IMR-90 (cell line): ENCODE data around the gene CPEB3.

Source experiments
- BHLHE40 ChIP-seq: fragments of 150-350 bp; IDR thresholded peaks from 2 replicates; pipeline ENCODE4 v1.6.1; 2016; ENCODE audit warnings: mild to moderate bottlenecking, low read depth, low read length
- CHD1 ChIP-seq: IDR thresholded peaks from 2 replicates; pipeline ENCODE4 v1.6.1; 2012; ENCODE audit warnings: low read depth, low read length, improper control_type of control experiment
- FOS ChIP-seq: fragments of 150-350 bp; IDR thresholded peaks from 2 replicates; pipeline ENCODE4 v1.6.1; 2016; ENCODE audit warnings: low read depth, low read length
- POLR2A ChIP-seq: IDR thresholded peaks from 2 replicates; pipeline ENCODE4 v1.6.1; 2012; ENCODE audit warnings: mild to moderate bottlenecking, low read depth, low read length
- RFX5 ChIP-seq: IDR thresholded peaks from 2 replicates; pipeline ENCODE4 v1.8.0; 2012; ENCODE audit warnings: low read depth, mild to moderate bottlenecking, low read length, moderate library complexity
- TF ChIP-seq, protein P1 (sequence below): conservative IDR thresholded peaks from 2 replicates; pipeline ENCODE4 v1.5.1; 2012; ENCODE audit warnings: mild to moderate bottlenecking, low read depth, low read length, improper control_type of control experiment
- TF ChIP-seq, protein P2 (sequence below): fragments of 150-350 bp; IDR thresholded peaks from 2 replicates; pipeline ENCODE4 v1.6.1; 2017; ENCODE audit warnings: mild to moderate bottlenecking, antibody characterized with exemption, low read length, low read depth

DNA sequence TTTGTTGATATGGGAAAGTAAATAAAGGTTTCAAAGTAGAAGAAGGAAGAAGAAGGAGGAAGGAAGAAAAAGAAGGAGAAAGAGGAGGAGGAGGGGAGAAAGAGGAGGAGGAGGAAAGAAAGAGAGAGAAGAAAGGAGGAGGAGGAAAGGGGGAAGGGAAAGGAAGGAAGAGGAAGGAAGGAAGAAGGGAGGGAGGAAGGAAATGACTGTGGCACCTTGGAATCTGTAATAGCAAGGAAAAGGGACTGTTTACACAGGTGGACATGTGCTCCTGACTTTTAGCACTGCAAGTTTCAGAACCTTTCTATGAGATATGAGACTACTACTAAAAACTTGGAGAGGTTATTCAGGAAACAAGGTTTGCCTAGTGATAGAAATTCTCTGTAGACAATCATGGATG lies 214.2 kb downstream of the CPEB3 start:
- TF ChIP-seq, protein P1, sequence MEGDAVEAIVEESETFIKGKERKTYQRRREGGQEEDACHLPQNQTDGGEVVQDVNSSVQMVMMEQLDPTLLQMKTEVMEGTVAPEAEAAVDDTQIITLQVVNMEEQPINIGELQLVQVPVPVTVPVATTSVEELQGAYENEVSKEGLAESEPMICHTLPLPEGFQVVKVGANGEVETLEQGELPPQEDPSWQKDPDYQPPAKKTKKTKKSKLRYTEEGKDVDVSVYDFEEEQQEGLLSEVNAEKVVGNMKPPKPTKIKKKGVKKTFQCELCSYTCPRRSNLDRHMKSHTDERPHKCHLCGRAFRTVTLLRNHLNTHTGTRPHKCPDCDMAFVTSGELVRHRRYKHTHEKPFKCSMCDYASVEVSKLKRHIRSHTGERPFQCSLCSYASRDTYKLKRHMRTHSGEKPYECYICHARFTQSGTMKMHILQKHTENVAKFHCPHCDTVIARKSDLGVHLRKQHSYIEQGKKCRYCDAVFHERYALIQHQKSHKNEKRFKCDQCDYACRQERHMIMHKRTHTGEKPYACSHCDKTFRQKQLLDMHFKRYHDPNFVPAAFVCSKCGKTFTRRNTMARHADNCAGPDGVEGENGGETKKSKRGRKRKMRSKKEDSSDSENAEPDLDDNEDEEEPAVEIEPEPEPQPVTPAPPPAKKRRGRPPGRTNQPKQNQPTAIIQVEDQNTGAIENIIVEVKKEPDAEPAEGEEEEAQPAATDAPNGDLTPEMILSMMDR: no peak
- TF ChIP-seq BHLHE40: no peak
- TF ChIP-seq POLR2A: no peak
- TF ChIP-seq, protein P2, sequence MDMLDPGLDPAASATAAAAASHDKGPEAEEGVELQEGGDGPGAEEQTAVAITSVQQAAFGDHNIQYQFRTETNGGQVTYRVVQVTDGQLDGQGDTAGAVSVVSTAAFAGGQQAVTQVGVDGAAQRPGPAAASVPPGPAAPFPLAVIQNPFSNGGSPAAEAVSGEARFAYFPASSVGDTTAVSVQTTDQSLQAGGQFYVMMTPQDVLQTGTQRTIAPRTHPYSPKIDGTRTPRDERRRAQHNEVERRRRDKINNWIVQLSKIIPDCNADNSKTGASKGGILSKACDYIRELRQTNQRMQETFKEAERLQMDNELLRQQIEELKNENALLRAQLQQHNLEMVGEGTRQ: no peak
- TF ChIP-seq FOS: no peak
- TF ChIP-seq RFX5: no peak
- no peak for TF ChIP-seq CHD1
